Measurements from ENCODE around the gene IL4R. TPM values are rescaled to one million over a fixed set of nuclear protein-coding genes. Genes with fewer than 3 reads are reported as not detected.

The IL4R gene
- total RNA-seq, 2 donors from 2014 or later = 30.6 to 31.6 TPM

- H3K4me3 ChIP-seq (ENCODE audit: low read length) = no peak overlapping the region
- peaks cover 1% of the 10 kb centered on the region for H3K4me1 Mint-ChIP-seq
- H3K9me3 Mint-ChIP-seq = no peaks in the 10 kb centered on the region
- H3K36me3 ChIP-seq (ENCODE audit: control insufficient read depth, insufficient read depth, low read length) = peaks cover 41% of the 10 kb centered on the region
- H3K4me3 Mint-ChIP-seq = no peak overlapping the region
- no peak overlapping the region for H3K9ac ChIP-seq (ENCODE audit: extremely low read depth, low read length, poor library complexity, severe bottlenecking)
- no peak for TF ChIP-seq CTCF (conservative IDR thresholded peaks at IDR 0.05)
- no peaks in the 10 kb centered on the region for H3K27me3 ChIP-seq (ENCODE audit: control insufficient read depth, insufficient read depth, low read length, poor library complexity, severe bottlenecking)
- no peaks in the 10 kb centered on the region for H3K4me1 ChIP-seq (ENCODE audit: control insufficient read depth, insufficient read depth, low read length)
- 96% methylated on average over 4 of the region's 4 CpGs; no CpG with 5 or more reads in 1 of the 2 experiments for WGBS, 2 experiments (ENCODE audit: insufficient coverage in 1 of 2, insufficient read length in 1 of 2)
- H3K27ac Mint-ChIP-seq = no peak overlapping the region
- no peak overlapping the region for H3K27ac ChIP-seq (ENCODE audit: low read depth, low read length)
- no peak for DNase-seq
- no peaks in the 10 kb centered on the region for H3K27me3 Mint-ChIP-seq (ENCODE audit: insufficient read depth)
- peaks cover 7% of the 10 kb centered on the region for H3K9me3 ChIP-seq (ENCODE audit: control insufficient read depth, low read length)
- H3K36me3 Mint-ChIP-seq (ENCODE audit: low read depth) = peaks cover 52% of the 10 kb centered on the region
Measured at GRCh38 chr16:27359051-27359450, 45.3 kb downstream of the IL4R start.

- WGBS, 2 experiments (ENCODE audit: insufficient coverage in 1 of 2, insufficient read length in 1 of 2) = 78 to 89% methylated on average over 3 to 6 of the region's 6 CpGs
- no peaks in the 10 kb centered on the region for H3K27me3 Mint-ChIP-seq (ENCODE audit: insufficient read depth)
Measured at GRCh38 chr16:27359615-27360014, 45.8 kb downstream of the IL4R start.

GRCh38 chr16:27361987-27362386, 48.2 kb downstream of the IL4R start:
- Histone ChIP-seq H3K9ac (ENCODE audit: extremely low read depth, low read length, poor library complexity, severe bottlenecking) (no peak overlapping the region), H3K4me3 (ENCODE audit: low read length) (no peak overlapping the region), H3K36me3 (ENCODE audit: control insufficient read depth, insufficient read depth, low read length) (peaks cover 22% of the 10 kb centered on the region), H3K9me3 (ENCODE audit: control insufficient read depth, low read length) (peaks cover 7% of the 10 kb centered on the region), H3K4me1 (ENCODE audit: control insufficient read depth, insufficient read depth, low read length) (no peaks in the 10 kb centered on the region), H3K27ac (ENCODE audit: low read depth, low read length) (no peak overlapping the region), H3K27me3 (ENCODE audit: control insufficient read depth, insufficient read depth, low read length, poor library complexity, severe bottlenecking) (no peaks in the 10 kb centered on the region)
- 90 to 97% methylated on average over 3 of the region's 3 CpGs for WGBS, 2 experiments (ENCODE audit: insufficient coverage in 1 of 2, insufficient read length in 1 of 2)
- no peaks in the 10 kb centered on the region for H3K9me3 Mint-ChIP-seq
- no peaks in the 10 kb centered on the region for H3K27me3 Mint-ChIP-seq (ENCODE audit: insufficient read depth)
- no peak for DNase-seq
- H3K36me3 Mint-ChIP-seq (ENCODE audit: low read depth) = peaks cover 37% of the 10 kb centered on the region
- peaks cover 8% of the 10 kb centered on the region for H3K4me1 Mint-ChIP-seq
- peak overlapping the region; percentile 12 for H3K27ac Mint-ChIP-seq
- no peak for TF ChIP-seq CTCF (conservative IDR thresholded peaks at IDR 0.05)
- H3K4me3 Mint-ChIP-seq = no peak overlapping the region

More at GRCh38 chr16:27359615-27360014, 45.8 kb downstream of the IL4R start:
- H3K9me3 Mint-ChIP-seq = no peaks in the 10 kb centered on the region
- H3K27ac Mint-ChIP-seq = no peak overlapping the region
- no peaks in the 10 kb centered on the region for H3K4me1 ChIP-seq (ENCODE audit: control insufficient read depth, insufficient read depth, low read length)
- DNase-seq = no peak
- TF ChIP-seq CTCF (conservative IDR thresholded peaks at IDR 0.05) = no peak
- no peak overlapping the region for H3K4me3 ChIP-seq (ENCODE audit: low read length)
- H3K36me3 Mint-ChIP-seq (ENCODE audit: low read depth) = peaks cover 52% of the 10 kb centered on the region
- H3K9ac ChIP-seq (ENCODE audit: extremely low read depth, low read length, poor library complexity, severe bottlenecking) = no peak overlapping the region
- H3K27ac ChIP-seq (ENCODE audit: low read depth, low read length) = no peak overlapping the region
- peaks cover 7% of the 10 kb centered on the region for H3K9me3 ChIP-seq (ENCODE audit: control insufficient read depth, low read length)
- peaks cover 36% of the 10 kb centered on the region for H3K36me3 ChIP-seq (ENCODE audit: control insufficient read depth, insufficient read depth, low read length)
- no peaks in the 10 kb centered on the region for H3K27me3 ChIP-seq (ENCODE audit: control insufficient read depth, insufficient read depth, low read length, poor library complexity, severe bottlenecking)
- H3K4me3 Mint-ChIP-seq = no peak overlapping the region
- peaks cover 6% of the 10 kb centered on the region for H3K4me1 Mint-ChIP-seq

Measured in endodermal cell (in vitro differentiated cells).